HL-60/S4 treated with phorbol 12-myristate 13-acetate at 8.2 ng/mL for 4 days and 3 days (cell line): ENCODE data around the gene SORCS1.
"Not testable (repeated sequence)": the region's sequence is repeated elsewhere in the genome, so short reads cannot be mapped to it uniquely, and the experiment has no call there.

Experiments used
- in situ Hi-C: fragments of 300-500 bp; cut with MboI; formaldehyde crosslinking; loops from 2 replicates; pipeline ENCODE4 v1.15.0; 2022; ENCODE audit warnings: low sequenced_read_pairs

The SORCS1 gene

DNA sequence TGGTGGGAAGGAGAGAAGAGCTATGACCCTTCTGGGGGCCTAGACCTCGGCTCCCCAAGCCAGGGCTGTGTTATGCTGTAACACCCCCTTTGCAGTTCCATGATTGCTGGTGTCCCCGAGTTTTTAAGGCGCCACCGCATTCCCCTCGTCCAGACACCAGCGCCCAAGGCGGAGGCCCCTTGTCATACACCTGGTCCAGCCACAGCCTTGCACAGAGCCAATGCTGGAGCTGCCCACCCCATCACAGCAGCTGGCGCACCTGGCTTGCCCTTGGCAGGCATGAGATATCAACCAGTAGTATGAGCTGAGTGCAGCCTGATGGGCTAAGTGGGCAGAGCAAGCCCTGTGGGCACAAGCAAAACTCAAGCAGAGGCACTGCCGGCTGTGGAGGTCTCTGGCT, 209.4 kb downstream of the SORCS1 start:
- in situ Hi-C loops = no loop called here

DNA sequence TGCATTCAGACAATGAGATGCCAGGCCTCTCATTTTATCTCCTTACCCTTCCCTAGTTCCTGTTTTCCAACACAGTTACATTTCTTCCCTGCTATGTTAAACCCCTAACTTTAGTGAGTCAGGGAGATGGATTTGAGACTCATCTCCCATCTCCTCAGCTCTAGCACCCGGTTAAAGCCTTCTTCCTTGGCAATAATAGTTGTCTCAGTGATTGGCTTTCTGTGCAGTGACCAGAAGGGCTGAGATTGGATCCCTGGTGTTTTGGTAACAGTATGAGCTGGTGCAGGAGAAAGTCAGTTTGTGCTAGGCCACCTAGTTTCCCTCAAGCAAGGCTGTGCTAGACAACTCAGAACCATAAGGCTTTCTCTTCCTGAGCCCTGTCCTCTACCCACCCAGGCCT, 212.5 kb downstream of the SORCS1 start:
- in situ Hi-C loops = no loop called here

DNA sequence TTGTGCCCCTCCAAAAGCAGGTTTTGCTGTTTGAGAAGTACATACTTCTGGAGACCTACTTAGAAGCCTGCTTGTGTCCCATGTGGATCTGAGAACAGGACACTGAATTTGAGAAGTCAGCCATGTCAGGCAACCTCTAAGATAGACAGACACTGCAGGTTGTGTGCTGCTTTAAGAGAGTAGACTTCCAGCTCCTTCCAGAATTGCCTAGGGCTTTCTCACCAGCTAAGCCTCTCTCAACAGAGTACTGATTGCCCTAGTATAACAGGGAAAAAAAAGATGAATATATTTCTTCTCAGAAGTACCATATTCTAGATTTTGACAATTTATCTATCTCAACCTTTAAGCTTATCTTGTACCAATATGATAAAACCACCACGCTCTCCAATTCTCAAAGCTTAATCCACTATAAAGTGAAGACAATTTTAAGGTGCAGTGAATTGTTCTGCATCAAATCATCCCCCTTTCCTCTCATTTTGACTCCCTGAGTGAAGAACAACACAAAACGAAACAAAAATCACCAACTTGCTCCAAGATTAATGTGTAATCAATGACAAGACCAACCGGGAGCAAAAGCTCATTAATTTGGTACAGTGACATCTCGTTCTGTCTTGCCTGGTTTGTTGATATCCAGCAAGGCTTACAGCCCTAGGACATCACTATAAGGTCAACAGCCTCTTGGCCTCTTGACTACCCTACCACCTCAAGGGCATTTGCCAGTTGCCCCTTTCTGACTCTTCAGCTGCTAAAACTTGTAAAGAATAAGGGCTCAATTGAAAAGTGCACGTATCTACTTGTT, 214.6 kb downstream of the SORCS1 start:
- in situ Hi-C loops = no loop called here

DNA sequence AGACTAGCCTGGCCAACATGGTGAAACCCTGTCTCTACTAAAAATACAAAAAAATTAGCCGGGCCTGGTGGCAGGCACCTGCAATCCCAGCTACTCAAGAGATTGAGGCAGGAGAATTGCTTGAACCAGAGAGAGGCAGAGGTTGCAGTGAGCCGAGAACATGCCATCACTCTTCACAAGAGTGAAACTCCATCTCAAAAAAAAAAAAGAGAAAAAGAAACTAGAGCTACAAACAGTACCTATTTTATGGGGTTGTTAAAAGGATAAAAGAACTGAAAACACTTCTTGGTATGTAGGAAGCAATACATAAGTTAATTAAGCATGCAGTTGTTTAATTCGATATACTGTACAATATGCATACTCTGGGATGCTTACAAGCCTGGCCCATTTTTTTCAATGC, 216.9 kb downstream of the SORCS1 start:
- in situ Hi-C loops = no loop called here

DNA sequence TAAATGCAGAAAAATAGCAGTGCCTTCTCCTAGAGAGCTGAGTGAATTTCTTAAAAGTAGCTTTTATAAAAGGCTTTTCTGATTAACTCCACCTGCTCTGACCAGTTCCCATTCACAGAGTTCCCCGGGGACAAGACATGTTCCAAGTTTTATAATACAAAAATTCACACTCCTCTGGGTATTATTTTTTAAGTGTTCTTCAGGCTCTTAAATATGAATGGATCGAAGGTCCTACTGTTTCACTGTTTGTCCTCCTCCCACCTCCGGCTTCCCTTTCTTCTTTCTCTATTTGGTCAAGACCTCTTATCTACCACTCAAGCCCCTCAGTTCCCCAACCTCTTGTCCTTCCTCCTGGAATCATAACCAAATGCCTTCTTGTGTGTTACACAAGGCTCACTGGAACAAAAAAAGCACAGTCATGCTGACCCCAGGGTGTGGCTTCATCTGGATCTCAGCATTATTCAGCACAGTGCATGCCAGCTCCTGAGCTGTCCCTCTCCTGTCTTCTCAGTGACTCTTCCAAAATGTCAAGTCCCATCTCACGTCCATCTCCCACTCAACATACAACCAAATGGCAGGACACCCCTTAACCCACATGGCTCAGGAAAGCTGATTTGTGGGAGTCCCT, 222.4 kb downstream of the SORCS1 start:
- in situ Hi-C loops = no loop called here

DNA sequence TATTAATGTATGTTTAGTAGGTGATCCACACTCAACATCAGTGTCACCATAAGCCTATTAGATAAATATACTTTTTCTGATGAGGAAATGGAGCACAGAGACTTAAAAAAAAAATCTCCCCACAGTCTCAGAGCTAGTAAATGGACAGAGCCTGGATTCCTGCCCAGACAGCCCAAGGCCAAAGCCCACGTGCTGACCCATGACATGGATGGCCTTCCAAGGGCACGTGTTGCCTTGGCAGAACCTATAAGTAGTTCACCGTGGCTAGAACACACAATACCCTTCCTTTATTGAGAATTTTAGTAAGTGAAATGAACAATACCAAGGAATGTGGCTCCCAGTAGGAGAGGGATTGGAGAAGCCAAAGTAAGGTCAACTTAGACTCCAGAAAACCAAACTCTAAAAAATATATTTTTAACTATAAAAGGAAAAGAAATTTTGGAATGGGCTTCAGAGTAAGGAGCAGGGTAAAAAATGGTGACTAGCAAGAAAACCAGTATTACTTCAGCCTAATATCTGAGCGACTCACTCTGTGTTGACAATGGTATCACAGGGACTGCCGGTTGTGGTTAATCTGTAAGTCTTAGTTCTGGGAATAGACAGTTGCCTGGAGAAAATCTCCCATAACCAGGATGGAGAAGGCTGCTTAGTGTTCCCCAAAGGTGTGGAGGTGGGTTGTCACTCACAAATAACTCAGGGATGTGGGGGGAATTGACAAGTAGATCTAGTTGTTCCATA, 223.0 kb downstream of the SORCS1 start:
- in situ Hi-C loops = no loop called here

DNA sequence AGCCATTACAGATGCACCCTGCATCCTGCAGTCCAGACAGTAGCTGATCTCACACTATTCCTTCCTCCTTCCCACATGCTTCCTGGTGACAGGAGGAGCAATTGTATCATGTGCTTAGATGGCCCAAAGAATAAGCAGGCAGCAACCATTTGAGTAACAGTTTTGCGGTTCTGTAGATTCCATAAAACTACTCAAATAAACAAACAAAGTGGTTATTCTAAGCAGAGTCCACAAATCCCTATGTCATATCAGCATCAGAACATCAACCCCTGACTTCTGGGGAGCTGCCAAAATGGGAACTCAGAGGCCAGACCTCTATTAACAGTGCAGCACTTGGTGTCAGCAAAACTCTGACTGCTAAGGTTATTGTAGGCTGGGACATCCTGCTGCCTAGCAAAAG, 226.0 kb downstream of the SORCS1 start:
- in situ Hi-C loops = no loop called here

DNA sequence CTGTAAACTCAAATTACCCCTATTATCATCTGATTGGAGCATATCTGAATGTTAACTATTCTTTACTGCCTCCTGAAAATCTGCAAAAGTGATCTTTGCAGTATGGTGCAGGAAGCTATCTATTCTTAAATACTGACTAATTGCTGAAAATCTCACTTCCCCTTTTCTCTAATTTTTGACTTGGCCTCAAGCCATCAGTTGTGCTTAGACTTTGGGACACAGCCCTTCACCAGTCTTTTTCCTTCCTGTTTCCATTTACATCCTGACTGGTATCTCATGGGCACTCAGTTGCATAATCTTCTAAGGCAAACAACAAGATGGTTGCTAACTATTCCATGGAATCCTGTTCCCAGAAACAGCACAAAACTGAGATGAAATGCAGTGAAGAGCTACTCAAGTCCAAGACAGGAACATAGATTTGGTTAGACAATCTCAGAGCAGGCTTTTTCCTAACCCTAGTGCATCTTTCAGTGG, 228.5 kb downstream of the SORCS1 start:
- in situ Hi-C loops = no loop called here

DNA sequence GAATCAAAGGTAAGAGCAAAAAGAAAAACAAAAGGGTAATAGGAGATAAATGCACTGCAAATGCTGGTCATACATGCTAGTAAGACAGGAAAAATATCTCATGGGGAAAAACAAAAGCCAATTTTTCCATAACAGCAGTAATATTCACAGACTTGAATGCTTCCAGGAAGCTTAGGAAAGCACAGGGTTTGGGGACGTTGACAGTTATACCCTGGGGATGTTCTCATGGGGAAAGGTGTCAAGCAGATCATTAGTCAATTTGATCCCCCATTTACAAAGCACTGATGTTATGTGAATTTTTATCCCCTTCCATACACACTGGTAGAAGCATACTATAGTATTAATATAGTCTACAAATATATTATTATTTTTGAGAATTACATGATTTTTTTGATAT, 232.7 kb downstream of the SORCS1 start:
- in situ Hi-C loops = no loop called here

DNA sequence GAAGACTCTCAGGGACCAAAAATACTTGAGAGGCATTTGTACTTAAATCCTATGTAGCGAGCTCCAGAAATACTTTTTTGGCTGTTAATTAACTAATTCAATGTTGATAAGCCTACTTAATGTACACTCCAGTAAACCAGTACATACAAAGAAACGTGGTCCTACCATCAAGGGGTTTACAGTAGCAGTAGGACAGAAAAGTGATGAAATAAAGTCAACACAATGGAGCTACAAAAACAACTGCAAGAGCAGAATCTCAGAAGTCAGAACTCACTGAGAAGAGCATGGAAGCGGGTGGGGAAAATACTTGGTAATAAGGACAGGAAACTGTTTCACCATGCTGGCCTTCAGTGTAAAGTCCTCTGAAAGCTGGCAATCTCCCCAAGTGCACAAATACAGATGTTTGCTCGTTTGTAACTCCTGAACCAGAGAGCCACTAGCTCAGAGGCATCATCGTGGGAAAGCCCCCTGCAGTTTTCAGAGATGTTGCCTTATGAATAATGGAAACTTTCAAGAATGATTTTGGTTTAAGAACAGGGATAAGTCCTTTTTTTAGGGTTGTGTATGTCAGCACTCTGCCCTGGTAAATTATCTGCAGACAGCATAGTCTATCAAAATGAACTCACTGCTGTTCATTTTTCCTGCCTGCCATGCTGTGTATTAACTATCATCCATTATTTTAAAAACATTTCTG, 233.2 kb downstream of the SORCS1 start:
- in situ Hi-C loops = no loop called here

DNA sequence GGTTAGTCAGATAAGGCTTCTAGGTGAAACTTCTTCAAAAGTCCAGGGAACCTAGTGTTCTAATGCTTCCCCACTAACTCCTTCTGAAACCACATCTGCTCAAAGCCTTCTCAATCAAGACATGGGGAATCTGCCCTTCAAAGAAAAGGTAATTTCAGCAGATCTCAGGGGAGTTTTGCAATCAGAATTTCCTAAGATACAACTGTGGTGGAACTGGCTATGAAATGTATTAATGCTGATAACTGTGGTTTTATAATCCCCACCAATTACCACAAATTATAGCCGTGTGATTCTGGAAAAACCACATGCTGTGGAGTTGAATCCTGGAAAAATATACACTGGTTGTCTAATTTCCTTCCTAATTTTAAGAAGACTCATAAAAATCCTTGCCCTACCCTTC, 233.8 kb downstream of the SORCS1 start:
- in situ Hi-C loops = no loop called here

DNA sequence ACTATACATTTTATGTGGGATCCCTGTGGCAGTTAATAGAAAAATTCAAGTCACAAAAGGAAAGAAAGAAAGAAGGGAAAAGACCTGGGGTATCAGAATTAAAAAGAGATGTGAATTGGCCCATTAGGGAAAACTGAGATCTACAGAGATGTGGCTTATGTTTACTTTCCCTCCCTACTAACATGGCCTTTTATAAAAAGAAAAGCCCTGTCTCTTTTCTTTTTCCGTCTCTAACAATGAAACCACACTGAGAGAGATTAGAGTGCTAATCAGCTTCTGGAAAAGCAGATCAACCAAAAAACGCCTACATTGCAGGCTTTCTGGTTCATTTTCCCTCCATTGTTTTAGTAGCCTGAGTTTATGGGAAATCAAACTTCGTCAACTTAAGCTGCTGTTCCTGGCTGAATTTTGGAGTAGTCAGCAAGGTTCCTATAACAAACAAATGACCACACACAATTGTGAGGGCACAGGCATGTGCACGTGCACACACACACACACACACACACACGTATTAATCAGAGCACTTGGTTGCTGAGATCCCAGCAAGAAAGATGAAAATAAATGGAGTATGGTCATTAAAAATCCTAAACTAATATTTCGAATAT, 235.1 kb downstream of the SORCS1 start:
- in situ Hi-C loops = no loop called here

DNA sequence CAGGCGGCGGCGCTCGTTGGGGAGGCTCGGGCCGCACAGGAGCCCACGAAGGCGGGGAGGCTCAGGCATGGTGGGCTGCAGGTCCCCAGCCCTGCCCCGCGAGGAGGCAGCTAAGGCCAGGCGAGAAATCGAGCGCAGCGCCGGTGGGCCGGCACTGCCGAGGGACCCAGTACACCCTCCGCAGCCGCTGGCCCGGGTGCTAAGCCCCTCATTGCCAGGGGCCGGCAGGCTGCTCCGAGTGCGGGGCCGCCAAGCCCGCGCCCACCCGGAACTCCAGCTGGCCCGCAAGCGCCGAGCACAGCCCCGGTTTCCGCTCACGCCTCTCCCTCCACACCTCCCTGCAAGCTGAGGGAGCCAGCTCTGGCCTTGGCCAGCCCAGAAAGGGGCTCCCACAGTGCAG, 236.4 kb downstream of the SORCS1 start:
- in situ Hi-C loops = not testable (repeated sequence)

DNA sequence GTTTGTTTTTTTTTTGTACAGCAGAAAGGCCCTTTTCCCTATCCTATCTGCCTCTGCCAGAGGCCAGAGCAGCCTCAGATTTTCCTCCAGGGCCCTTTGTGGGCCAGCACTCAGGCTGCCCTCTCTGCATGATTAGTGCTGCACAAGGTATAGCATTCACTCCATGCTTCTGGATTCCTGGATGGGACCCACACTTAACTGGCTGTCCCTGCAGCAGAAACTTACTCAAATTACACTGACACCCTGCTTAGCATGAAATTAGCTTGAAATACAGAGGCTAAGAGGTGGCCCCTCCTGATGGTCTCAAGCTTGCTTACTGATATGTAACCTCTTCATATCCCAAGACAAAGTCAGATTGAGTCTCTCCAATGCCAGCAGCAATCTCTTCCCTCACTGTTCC, 239.3 kb downstream of the SORCS1 start:
- in situ Hi-C loops = no loop called here

DNA sequence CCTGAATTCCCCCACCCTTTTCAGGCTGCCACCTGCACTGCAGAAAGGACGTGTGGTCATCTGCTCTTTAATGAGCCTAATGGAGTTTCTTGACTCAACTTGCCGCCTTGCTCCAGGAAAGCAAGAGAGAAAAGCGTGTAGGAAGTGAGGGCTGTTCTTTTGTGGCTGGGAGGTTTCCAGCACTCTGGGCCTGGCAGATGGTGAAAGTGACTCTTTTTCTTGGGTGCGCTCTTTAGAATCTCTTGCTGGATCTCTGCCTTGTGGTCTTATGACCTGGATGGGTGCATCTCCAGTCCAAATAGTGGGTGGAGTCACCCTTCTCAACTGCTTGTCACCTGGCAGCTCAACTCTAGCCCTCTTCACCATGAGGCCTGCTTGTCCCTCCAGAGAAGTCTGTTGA, 244.0 kb downstream of the SORCS1 start:
- in situ Hi-C loops = no loop called here

DNA sequence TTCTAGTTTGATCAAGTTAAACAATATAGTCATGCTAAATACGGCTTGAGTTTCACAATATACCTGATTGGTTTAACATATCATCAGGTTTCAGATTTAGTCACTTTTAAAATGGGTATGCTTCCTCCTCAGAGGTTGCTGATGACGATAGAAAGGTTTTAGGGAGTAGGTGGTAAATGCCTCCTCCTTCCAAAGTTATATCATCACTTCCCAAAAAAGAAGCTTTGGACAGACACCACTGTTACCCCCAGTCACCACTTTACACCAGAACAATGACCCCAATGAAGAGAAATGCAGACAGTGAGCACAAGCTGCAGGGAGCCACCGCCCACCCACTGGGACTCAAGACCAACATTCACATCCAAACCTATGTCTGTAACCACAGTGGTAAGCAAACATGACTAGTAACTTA, 244.6 kb downstream of the SORCS1 start:
- in situ Hi-C loops = no loop called here

DNA sequence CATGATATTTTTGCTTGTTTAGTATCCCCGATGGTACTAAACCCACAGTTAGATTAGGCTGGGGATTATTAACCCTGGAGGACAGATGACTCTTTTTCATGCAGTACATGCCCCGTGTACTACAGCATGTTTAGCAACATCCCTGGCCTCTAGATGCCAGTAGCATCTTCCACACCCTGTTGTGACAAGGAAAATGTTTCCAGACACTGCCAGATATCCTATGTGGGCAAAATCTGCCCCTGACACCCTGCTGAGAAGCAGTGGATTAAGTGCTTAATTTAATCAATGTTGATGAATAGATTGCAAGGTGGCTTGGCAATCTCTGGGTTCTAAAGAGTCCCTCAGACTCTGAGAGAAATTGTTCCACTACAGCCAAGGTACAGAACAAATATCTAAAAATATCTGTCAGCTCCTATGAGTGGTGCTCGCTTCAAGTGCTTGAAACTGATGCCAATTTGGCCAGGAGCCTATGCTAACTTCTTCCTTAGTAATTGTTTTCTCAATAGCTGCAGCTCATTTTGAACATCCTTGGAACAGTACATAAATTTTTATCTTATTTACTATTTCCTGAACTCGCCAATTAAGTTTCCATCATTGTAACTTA, 247.0 kb downstream of the SORCS1 start:
- in situ Hi-C loops = no loop called here

DNA sequence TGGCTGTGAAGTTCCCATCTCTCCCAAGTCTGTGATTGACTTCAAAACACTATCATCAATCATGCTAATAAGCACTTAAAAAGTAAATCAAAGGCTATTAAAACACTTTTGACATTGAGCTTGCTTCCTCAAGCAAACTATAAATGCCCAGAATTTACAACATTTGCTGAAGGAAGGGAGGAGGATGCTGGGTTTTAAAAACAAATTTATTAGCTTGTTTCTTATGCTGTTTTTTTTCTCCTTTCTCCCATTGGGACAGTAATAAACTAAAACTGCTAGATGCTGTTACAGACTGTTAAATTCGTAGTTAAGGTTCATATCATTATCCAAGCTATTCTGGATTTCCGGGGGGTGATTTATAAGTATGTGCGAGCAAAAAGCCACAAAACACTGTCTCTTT, 250.5 kb downstream of the SORCS1 start:
- in situ Hi-C loops = no loop called here

DNA sequence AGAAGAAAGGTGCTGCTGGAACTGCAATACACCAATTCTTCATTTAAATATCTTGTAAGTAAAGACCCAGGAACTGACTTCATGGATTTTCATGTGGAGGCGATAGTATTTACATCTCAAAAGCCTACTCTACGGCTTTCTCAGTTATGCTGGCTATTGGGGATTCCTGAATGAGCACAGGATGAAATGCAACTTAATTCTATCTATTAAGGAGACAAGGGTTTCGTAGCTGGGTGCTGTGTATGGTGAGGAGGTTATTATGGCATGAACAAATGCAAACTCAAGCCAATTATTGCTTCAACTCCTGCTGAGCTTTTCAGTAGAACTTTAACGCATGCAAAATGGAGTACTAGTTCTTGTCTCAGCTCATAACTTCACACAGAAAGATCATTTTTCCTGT, 251.2 kb downstream of the SORCS1 start:
- in situ Hi-C loops = no loop called here

DNA sequence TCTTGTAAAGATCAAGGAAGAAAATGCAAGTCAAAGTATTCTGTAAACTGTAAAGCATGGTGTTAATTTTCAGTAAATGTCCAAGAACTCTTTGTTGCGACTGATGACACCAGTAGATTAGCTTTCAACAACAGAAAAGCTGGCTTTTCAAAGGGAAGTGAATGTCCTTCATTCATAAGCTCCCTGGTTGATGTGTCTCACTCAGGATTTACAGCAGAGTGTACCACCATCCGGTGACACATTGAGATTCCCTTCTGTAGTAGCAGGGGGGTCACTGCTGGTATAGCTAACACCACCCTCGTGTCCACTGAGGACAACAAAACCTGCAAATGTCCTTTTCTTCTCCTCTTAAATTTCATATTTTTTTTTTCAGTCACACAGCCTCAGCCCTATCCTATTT, 253.4 kb downstream of the SORCS1 start:
- in situ Hi-C loops = no loop called here

DNA sequence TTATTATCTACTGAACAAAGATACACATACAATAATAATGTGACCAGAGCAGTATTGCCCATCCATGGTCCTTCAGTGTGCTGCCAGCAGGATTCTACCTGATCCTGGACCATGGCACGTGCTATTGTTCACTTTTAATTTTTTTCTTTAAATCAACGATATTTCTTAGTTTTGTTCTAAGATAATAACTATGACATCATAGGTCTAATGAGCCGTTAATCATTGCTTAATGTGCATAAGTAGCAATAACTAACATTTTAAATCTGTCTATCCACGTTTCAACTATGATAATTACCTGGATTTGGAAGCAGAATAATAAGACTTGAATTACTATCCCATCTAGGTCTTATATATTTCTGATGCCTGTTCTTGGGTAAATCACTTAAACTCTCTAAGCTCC, 253.8 kb downstream of the SORCS1 start:
- in situ Hi-C loops = no loop called here
